A204.1 (cell line): ENCODE results near the gene TAF8.

Experiments used
- FAIRE-seq: peaks from 2 replicates; lab custom pipeline; 2012; peaks lifted over from hg19 to GRCh38; lab: Jason Lieb, UNC

TAF8 gene

GRCh38 chr6:42100029-42100901 lies 49.9 kb downstream of the TAF8 start:
- no peak for FAIRE-seq

DNA sequence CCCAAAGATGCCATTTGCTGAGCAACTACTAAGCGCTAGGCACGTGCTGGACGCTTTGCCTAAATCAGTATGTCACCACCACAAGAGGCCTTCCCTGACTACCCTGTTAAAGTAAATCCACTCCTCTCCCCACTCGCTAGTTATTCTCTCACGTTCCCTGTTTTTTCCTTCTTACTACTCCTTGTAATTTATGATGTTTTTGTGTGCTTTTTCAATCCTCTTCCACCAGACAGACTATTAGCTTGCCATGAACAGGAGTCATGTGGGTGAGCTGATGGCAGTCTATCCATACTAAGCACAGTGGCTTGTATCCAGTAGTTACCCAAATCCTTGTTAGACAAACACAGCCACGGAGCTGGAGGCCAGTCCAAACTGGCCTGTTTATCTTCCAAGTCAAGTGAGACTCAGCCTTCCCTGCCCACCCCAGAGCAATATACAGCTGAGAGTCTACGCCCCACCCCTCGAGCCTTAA lies 50.9 kb downstream of the TAF8 start:
- no peak for FAIRE-seq

DNA sequence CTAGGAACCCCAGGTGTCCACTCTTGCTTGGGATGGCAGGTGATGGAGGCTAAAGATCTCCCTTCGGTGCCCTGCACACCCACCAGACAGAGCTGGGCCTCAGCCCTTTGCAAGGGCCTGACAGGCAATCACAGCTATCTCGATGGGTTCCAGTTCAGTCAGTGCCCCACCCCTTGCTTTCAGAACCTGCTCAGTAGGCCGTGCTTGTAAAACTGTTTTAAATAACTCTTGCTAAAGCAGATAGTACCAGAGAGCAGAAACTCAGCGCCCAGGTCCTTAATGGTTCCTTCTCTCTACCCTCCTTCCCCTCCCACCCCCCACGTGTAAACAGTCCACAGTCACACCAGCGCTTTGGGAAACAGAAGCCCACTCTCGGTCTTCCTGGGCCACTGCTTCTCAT lies 52.9 kb downstream of the TAF8 start:
- no peak for FAIRE-seq

DNA sequence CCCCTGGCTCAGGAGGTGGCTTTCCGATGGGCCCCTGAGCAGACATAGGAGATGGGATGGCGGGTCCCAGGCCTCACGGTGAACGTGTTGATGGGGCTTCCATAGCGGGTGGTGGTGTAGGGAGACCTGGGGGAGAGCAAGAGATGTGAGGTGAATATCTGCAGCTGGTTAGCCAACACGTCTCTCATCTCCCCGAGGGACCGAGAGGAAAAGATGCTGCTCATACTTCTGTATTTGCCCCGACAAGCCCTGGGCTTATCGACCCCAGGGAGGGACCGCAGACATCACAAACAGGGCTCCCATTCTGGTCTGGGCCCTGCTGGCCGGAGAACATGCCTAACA lies 53.4 kb downstream of the TAF8 start:
- FAIRE-seq, result no peak

DNA sequence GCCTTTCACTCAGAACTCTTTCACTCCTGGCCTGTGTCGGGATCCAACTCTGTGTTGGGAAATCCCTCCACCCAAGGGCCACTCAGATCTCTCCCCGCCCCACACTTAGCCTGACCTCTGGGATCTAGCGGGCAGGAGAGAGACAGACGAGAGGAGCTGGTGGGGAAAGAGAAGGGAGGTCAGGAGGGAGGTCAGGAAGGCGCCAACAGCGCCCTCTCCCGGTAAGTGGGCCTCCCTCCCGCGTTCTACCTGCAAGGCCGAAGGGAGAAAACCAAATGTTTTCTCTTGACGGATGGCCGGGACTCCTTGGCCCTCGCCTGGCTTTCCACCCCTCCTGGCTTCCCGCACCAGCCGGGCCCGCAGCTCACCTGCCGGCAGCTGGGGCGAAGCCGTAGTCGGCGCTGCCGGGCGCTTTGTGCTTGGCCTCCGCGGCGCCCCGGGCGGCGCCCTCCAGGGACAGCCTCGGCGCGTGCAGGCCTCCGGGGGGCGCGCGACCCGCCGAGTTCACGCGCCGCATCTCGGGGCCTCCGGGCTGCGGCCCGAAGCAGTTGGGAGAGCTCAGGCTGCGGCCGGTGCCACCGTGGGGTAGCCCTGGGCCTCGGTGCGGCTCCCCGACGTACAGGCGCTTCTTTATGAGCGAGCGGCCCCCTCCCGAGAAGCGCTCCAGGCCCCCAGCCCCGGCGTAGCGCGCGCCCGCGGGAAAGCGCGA lies 53.9 kb downstream of the TAF8 start:
- FAIRE-seq, result no peak

DNA sequence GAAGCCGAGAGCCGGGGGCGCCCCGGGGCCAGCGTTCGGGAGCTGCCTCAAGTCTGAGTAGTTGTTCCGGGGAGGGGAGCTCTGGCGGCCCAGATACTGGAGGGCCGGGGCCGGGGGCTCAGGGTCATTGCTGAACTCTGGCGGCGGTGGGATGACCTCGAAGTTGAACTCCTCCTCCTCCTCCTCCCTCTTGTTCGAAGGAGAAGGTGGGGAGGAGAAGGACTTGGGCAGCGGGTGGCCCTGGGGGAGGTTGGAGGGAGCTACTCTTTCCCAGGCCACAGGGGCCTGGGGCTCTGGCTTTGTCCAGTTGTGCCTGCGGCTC lies 54.4 kb downstream of the TAF8 start:
- FAIRE-seq, result no peak

GRCh38 chr6:42105156-42105648 lies 54.9 kb downstream of the TAF8 start:
- no peak for FAIRE-seq

- no peak for FAIRE-seq
These were observed 55.4 kb downstream of the TAF8 start for GRCh38 chr6:42105709-42106108.

GRCh38 chr6:42106112-42107023 lies 56.0 kb downstream of the TAF8 start:
- no peak for FAIRE-seq

DNA sequence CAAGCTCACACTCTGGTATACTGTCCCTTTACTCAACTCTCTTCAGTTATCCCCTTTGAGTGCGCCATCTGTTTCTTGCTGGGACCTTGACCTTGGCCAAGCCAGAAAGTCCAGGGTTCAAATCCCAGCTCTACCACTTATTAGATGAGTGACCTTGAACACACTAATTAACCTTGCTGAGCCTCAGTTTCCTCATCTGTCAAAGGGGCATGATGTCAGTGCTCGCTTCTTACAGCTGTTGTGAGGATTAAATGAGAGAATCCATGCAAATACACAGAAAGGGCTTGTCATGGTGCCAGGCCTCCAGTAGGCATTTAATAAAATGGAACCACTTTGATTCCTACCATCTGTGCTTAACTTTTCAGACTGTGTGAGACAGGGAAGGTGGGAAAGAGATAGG lies 57.7 kb downstream of the TAF8 start:
- no peak for FAIRE-seq

DNA sequence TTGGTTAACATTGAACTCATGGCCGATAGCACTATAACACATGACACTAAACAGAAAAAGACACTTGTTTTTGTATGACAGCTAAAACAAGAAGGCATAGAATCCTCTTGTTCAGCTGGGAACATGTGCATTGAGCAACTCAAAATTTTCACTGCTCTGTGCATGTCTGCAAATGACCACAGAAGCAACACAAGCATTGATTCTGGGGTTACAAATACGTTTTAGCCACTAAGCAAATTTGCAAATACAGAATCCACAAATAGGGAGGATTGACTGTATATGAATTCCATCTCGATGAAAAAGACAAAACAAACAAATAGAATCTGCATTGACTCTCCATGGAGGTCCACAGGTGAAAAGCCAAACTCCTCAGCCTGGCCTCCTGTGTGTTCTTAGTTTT lies 60.4 kb downstream of the TAF8 start:
- no peak for FAIRE-seq

- FAIRE-seq, result no peak
These were observed 62.0 kb downstream of the TAF8 start for GRCh38 chr6:42112351-42112750.

GRCh38 chr6:42113936-42114636 lies 63.8 kb downstream of the TAF8 start:
- no peak for FAIRE-seq

- FAIRE-seq, result no peak
These were observed 67.5 kb downstream of the TAF8 start for GRCh38 chr6:42117843-42118161.

DNA sequence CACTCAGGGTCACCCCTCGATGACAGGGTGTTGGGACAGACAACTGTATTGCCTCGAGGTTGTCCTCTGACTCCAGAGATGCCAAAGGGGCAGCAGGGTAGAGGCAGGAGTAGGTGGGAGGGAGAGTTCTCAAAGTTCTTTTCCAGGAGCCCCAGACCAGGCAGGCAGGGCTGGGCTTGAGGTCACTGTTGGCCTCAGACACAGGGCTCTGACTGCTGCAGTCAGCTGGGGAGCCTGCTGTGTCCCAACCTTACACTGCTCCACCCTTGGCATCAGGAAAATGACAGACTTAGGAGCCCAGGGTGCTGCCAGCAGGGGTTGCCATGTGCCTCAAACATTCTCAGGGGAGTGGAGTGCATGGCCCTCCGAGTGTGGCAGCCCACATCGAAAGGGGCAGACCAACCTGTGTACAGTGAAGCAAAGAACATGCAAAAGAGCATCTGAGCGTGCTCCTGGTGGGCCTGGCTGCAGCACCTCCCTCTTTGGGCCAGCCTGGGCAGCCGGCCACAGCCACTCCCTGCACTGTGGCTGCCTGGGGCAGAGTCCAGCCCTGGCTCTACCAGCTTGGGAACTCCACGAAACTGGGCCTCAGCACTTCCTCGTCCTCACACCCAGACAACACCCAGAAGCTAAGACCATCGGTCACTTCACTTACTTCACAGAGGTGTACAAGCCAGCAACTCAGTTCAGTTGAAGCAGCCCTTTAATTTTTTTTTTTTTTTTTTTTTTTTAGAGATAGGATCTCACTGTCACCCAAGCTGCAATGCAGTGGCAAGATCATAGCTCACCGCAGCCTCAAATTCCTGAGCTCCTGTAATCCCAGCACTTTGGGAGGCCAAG lies 68.1 kb downstream of the TAF8 start:
- no peak for FAIRE-seq

DNA sequence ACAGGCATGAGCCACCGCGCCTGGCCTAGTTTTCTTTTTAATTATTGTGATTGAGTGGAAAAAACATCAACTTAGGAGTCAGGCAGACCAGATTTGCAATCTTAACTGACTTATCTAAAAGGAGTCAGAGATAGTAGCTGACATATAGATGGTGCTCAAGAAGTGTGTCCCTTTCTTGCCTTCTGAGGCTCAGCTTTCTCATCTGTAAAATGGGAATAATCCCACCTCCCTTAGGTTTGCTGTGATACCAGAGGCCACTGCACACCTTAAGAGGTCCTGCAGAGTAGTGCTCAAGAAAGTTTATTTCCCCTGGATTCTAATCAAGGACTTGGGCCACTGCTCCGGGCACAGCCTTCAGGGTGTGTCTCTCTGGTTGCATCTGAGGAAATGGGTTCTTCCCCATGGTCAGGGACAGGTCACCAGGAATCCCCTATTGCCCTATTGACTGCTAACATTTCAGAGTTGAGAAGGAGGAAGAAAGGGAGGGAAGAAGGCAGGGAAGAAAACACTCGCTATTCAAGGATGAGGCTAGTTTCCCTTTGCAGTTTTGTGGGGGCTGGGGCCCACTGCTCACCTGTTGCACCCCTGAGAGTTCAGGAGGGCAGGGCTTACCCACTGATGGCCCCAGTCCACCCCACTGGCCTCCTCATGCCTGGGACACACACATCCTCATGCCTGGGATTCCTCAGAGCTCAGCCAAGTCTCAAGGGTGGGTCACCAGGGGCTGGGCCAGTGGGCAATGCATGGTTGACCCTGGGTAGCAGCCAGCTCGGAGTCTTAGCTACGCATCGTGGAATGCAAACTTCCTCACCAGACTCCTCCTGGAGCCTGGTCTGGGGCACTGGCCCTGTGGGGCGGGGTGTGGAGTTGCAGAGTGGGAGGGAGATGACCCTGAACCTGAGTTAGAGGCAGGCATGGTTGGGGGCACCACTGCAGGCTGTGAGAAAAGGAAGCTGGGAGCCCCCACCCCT lies 70.9 kb downstream of the TAF8 start:
- no peak for FAIRE-seq

GRCh38 chr6:42123379-42124103 lies 73.2 kb downstream of the TAF8 start:
- FAIRE-seq, result no peak

DNA sequence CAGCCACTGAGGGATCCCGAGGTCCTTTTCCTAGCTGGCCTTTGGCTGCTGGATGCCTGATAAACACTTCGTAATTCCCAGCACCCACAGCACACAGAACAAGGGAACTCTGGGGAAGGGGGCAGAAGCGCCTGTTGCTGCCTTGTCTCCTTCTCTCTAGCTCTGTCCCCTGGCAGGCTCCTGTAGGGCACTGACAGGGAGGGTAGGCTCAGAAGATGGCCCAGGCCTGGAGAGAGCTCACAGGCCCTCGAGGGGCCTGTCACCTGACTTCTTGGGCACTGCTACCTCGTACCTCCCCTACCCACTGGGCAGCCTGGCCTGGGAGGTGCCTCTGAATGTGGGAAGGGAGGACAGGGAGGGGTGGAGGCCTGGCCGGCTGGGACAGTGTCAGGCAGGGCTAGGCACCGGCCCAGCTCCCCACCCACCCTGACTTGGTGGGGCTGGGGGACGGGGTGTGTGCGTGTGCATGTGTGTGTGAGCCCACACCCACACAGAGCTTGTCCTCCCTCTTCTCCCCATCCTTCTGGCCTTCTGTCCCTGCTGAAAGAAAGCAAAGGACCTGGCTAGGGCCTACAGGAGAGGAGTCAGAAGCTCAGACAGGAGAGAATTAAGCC lies 74.0 kb downstream of the TAF8 start:
- FAIRE-seq, result no peak

GRCh38 chr6:42125231-42125630 lies 74.9 kb downstream of the TAF8 start:
- FAIRE-seq, result no peak
